ENCODE measurements around the gene COL23A1.

The COL23A1 gene

DNA sequence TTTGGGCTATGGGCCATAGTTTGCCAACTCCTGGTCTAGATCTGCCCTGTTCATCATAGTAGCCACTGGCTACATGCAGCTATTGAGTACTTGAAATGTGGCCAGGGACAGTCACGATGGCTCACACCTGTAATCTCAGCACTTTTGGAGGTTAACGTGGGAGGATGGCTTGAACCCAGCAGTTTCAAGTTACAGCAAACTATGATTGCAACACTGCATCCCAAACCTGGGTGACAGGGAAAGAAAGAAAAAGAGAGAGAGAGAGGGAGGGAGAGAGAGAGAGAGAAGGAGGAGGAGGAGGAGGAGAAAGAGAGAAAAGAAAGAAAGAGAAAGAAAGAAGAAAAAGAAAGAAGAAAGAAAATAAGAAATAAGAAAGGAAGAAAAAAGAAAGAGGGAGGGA, 397.9 kb downstream of the COL23A1 start:
- Histone ChIP-seq H3K9ac (ENCODE audit: low read length) (no peak overlapping the region), H3K27me3 (replicated peaks; ENCODE audit: insufficient read depth, low read length) (peaks cover 15% of the 10 kb centered on the region), H3K36me3 (replicated peaks; ENCODE audit: insufficient read depth, low read length) (no peaks in the 10 kb centered on the region), H4K20me1 (ENCODE audit: insufficient read depth, low read length) (no peaks in the 10 kb centered on the region), H3K9me3 (replicated peaks; ENCODE audit: insufficient read depth, low read length) (no peaks in the 10 kb centered on the region), H3K79me2 (ENCODE audit: low read length) (no peaks in the 10 kb centered on the region), H3K9me2 (replicated peaks; ENCODE audit: insufficient read depth, low read length) (no peaks in the 10 kb centered on the region), H3F3A (ENCODE audit: insufficient read depth, low read length) (no peaks in the 10 kb centered on the region), H3K4me1 (ENCODE audit: low read length) (no peaks in the 10 kb centered on the region), H2AFZ (ENCODE audit: low read length) (no peak overlapping the region), H3K4me2 (ENCODE audit: low read depth, low read length) (no peak overlapping the region), H3K27ac (ENCODE audit: low read length) (no peak overlapping the region), H3K4me3 (ENCODE audit: low read length) (no peak overlapping the region)
- DNase-seq: no peak
- TF ChIP-seq, protein P1, sequence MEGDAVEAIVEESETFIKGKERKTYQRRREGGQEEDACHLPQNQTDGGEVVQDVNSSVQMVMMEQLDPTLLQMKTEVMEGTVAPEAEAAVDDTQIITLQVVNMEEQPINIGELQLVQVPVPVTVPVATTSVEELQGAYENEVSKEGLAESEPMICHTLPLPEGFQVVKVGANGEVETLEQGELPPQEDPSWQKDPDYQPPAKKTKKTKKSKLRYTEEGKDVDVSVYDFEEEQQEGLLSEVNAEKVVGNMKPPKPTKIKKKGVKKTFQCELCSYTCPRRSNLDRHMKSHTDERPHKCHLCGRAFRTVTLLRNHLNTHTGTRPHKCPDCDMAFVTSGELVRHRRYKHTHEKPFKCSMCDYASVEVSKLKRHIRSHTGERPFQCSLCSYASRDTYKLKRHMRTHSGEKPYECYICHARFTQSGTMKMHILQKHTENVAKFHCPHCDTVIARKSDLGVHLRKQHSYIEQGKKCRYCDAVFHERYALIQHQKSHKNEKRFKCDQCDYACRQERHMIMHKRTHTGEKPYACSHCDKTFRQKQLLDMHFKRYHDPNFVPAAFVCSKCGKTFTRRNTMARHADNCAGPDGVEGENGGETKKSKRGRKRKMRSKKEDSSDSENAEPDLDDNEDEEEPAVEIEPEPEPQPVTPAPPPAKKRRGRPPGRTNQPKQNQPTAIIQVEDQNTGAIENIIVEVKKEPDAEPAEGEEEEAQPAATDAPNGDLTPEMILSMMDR (IDR thresholded peaks at IDR 0.05; ENCODE audit: low read length): no peak
- TF ChIP-seq EZH2phosphoT487 (IDR thresholded peaks at IDR 0.05; ENCODE audit: low read length) (no peak), EZH2 (optimal IDR thresholded peaks at IDR 0.05; ENCODE audit: low read depth, low read length) (no peak)

DNA sequence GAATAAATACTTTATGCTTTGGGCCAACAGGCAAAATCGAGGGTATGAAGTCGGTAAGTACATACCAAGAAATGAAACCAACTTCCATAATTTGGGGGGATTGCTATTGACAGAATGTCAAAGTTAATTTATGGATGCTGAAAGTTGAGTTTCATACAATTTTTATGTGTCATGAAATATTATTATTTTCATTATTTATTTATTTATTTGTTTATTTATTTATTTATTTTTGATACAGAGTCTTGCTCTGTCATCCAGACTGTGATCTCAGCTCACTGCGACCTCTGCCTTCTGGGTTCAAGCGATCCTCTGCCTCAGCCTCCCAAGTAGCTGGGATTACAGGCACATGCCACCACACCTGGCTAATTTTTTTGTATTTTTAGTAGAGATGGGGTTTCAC, 398.5 kb downstream of the COL23A1 start:
- peaks cover 15% of the 10 kb centered on the region for H3K27me3 ChIP-seq (replicated peaks; ENCODE audit: insufficient read depth, low read length)
- H3K79me2 ChIP-seq (ENCODE audit: low read length): no peaks in the 10 kb centered on the region
- no peaks in the 10 kb centered on the region for H4K20me1 ChIP-seq (ENCODE audit: insufficient read depth, low read length)
- H3F3A ChIP-seq (ENCODE audit: insufficient read depth, low read length): no peaks in the 10 kb centered on the region
- DNase-seq: no peak
- H3K9ac ChIP-seq (ENCODE audit: low read length): no peak overlapping the region
- no peak overlapping the region for H2AFZ ChIP-seq (ENCODE audit: low read length)
- no peak overlapping the region for H3K4me3 ChIP-seq (ENCODE audit: low read length)
- no peaks in the 10 kb centered on the region for H3K36me3 ChIP-seq (replicated peaks; ENCODE audit: insufficient read depth, low read length)
- no peak overlapping the region for H3K4me2 ChIP-seq (ENCODE audit: low read depth, low read length)
- H3K27ac ChIP-seq (ENCODE audit: low read length): no peak overlapping the region
- no peak for TF ChIP-seq EZH2phosphoT487 (IDR thresholded peaks at IDR 0.05; ENCODE audit: low read length)
- no peak for TF ChIP-seq EZH2 (optimal IDR thresholded peaks at IDR 0.05; ENCODE audit: low read depth, low read length)
- TF ChIP-seq, protein P1 (IDR thresholded peaks at IDR 0.05; ENCODE audit: low read length): no peak
- no peaks in the 10 kb centered on the region for H3K9me2 ChIP-seq (replicated peaks; ENCODE audit: insufficient read depth, low read length)
- no peaks in the 10 kb centered on the region for H3K4me1 ChIP-seq (ENCODE audit: low read length)
- no peaks in the 10 kb centered on the region for H3K9me3 ChIP-seq (replicated peaks; ENCODE audit: insufficient read depth, low read length)

DNA sequence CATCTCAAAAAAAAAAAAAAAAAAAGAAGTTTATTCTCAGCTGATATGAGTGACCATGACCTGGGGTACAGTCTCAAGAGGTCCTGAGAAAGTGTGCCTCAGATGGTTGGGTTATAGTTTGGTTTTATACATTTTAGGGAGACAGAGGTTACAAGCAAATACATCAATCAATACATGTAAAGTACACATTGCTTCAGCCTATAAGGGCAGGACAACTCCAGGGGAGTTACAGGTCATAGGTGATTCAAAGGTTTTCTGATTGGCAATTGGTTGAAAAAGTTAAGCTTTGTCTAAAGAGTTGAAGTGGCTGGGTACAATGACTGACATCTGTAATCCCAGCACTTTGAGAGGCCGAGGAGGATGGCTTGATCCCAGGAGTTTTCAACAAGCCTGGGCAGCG, 400.8 kb downstream of the COL23A1 start:
- no peak overlapping the region for H3K4me3 ChIP-seq (ENCODE audit: low read length)
- H3K27me3 ChIP-seq (replicated peaks; ENCODE audit: insufficient read depth, low read length): peaks cover 8% of the 10 kb centered on the region
- H3K9me2 ChIP-seq (replicated peaks; ENCODE audit: insufficient read depth, low read length): no peaks in the 10 kb centered on the region
- H3K4me1 ChIP-seq (ENCODE audit: low read length): no peaks in the 10 kb centered on the region
- DNase-seq: no peak
- H3K79me2 ChIP-seq (ENCODE audit: low read length): no peaks in the 10 kb centered on the region
- H3K9ac ChIP-seq (ENCODE audit: low read length): no peak overlapping the region
- no peak overlapping the region for H2AFZ ChIP-seq (ENCODE audit: low read length)
- H3K36me3 ChIP-seq (replicated peaks; ENCODE audit: insufficient read depth, low read length): no peaks in the 10 kb centered on the region
- no peaks in the 10 kb centered on the region for H3F3A ChIP-seq (ENCODE audit: insufficient read depth, low read length)
- no peak overlapping the region for H3K27ac ChIP-seq (ENCODE audit: low read length)
- no peaks in the 10 kb centered on the region for H3K9me3 ChIP-seq (replicated peaks; ENCODE audit: insufficient read depth, low read length)
- no peaks in the 10 kb centered on the region for H4K20me1 ChIP-seq (ENCODE audit: insufficient read depth, low read length)
- TF ChIP-seq, protein P1 (IDR thresholded peaks at IDR 0.05; ENCODE audit: low read length): no peak
- TF ChIP-seq EZH2phosphoT487 (IDR thresholded peaks at IDR 0.05; ENCODE audit: low read length): no peak
- no peak for TF ChIP-seq EZH2 (optimal IDR thresholded peaks at IDR 0.05; ENCODE audit: low read depth, low read length)
- H3K4me2 ChIP-seq (ENCODE audit: low read depth, low read length): no peak overlapping the region

Data from MM.1S (cell line).